Stimulated activated naive CD4-positive, alpha-beta T cell treated with Interleukin-2 at 50 U/mL for 16 hours (primary cell): ENCODE results near the gene LTBP1.
"Not testable (repeated sequence)": the region's sequence is repeated elsewhere in the genome, so short reads cannot be mapped to it uniquely, and the experiment has no call there.

Experiments used
- DNase-seq: peaks from one replicate; lab custom pipeline; 2025; lab: John Stamatoyannopoulos, UW

LTBP1 gene

DNA sequence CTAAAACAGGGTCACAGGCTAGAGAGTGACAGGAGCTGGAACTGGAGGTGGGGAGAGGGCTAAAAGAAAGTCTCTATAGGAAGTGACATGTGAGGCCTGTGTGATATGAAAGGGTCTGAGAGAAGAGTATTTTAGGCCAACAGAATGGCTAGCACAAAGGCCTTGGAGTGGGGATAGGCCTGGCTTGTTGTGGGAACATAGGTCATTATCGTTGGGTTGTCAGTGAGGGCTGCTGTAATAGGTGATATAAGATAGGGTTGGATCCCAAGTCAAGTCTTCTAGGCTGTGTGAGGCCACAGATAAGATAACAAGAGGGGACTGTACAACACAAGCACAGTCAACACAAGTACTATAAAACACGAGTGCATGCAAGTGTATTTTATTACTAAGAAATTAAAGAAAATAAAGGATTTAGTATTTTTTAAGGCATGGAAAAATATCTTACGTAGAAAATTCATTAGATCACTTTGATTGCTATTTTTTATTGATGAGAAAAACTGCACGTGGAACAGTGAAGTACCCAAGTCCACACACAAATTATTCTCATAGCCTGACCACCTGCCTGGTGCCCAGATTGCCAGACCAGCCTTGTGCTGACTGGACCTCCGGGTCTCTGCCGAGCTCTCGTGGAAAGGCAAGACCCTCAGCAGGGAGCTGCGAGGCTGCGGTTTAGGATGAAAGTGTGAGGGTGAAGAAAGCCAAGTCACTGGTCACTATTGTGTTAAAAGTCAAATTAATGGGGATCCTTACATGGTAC lies 14.1 kb downstream of the LTBP1 start:
- DNase-seq: no peak

DNA sequence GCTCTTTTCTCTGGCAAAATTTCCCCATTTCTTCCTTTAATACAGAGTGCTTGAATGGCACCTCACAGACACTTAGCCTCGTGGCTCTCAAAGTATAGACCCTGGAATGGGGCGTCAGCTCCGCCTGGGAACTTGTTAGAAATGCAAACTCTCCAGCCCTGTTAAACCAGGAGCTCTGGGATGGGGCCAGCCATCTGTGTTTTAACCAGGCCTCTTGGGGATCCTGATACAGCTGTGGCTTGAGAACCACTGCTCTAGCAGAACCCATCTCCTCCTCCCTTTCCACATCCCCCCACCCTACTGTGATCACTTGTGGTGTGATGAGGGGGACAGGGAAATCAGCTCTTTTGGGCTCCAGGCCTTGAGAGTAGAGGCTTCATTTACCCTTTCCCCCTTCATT lies 15.9 kb downstream of the LTBP1 start:
- no peak for DNase-seq

DNA sequence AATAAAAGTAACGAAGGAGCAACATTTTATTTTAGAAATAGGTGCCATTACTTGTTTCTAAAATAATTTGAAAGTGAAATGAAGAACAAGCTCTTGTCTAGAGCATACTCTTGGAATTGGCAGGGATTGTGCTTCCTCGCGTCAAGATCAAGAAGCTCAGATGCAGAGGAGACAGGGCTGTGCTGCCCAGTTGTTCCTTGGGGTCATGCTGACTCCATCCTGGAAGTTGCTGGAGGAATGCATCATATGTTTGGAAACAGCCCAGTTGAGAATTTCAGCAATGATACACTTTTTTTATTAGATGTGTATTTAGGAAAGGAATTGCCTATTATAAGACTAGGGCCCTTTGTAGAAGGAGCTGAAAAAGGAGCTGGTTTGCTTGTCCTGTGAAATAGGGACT lies 17.2 kb downstream of the LTBP1 start:
- DNase-seq: no peak

DNA sequence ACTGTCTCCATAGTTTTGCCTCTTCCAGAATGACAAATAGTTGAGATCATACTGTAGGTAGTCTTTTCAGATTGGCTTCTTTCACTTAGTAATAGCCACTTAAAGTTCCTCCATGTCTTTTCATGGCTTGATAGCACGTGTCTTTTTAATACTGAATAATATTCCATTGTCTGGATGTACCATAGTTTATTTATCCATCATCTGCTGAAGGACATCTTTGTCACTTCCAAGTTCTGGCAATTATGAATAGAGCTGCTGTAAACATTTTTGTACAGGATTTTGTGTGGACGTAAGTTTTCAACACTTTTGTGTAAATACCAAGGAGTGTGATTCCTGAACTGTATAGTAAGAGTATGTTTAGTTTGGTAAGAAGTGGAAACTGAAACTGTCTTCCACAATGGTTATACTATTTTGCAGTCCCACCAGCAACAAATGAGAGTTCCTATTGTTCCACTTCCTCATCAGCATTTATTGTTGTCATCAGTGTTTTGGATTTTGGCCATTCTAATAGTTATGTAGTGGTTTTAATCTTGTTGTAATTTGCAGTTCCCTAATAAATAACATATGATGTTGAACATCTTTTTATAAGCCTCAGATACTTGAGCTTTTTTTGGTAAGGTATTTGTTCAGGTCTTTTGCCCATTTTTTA lies 18.9 kb downstream of the LTBP1 start:
- DNase-seq: no peak

DNA sequence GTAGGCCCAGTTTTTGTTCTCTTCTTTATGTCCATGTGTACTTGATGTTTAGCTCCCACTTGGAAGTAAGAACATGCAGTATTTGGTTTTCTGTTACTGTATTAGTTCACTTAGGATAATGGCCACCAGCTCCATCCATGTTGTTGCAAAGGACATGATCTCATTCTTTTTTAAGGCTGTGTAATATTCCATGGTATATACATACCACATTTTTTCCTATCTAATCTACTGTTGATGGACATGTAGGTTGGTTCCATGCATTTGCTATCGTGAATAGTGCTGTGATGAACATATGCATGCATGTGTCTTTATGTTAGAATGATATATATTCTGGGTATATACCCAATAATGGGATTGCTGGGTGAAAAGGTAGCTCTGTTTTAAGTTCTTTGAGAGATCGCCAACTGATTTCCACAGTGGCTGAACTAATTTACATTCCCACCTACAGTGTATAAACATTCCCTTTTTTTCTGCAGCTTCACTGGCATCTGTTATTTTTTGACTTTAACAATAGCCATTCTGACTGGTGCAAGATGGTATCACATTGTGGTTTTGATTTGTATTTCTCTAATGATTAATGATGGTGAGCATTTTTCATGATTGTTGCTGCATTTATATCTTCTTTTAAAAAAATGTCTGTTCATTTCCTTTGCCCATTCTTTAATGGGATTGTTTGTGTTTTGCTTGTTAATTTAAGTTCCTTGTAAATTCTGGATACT lies 22.9 kb downstream of the LTBP1 start:
- DNase-seq: no peak

DNA sequence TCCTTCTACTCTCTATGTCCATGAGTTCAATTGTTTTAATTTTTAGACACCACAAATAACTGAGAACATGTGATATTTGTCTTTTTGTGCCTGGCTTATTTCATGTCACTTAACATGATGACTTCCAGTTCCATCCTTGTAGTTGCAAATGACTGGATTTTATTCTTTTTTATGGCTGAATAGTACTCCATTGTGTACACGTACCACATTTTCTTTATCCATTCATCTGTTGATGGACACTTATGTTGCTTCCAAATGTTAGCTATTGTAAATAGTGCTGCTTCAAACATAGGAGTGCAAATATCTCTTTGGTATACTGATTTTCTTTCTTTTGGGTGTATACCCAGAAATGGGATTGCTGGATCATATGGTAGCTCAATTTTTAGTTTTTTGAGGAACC lies 27.0 kb downstream of the LTBP1 start:
- not testable (repeated sequence) for DNase-seq

DNA sequence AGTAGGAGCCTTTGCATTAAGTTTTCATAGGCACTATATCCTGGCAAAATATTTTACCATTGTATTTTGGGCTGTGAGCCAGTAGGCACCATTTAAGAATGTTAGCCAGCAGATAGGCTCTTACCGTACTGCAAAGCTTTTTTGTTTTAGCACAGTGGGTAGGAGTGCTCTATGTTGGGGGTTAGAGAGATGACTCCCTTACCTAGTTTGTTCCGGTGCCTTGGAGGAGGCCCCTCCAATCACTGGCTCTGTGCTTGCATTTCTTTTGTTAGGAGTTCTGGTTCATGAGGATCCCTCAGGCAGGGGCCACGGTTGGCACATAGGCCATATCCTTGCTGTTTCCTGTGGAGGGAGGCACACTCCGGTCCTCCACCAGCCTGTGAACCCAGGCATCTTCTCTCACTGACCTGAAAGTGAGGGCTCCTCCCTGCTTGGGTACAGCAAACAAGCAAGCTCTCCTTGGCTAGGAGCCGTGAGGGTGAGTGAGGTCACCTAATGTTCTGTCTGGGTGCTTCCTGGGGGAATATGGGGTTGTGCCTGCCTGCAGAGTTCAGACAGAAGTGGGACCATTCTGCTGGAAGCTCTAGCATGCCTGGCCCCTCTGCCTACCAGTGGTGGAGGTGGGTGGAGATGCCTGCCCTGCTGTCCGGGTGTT lies 29.8 kb downstream of the LTBP1 start:
- DNase-seq: no peak

DNA sequence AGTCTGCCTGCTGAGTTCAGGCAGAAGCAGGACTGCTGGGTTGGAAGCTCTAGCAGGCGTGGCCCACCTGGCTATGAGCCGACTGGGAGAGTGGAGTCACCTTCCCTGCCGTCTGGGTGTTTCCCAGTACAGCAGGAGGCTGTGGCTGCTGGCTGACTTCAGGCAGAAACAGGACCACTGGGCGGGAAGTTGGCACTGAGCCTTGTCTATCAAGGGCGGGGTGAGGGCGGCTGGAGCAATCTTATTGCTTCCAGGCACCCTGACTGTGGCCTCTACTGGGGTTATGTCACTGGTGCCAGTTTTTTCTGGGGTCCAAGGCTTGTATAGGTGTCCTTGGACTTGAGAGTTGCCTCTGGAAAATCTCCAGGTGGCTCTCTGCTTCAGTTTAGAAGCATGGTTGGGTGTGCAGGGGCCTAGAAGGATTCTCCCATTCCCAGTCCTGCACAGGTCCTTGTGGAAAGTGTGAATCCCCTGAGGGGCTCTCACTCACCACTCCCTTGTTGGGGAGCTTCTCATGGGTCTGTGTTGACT lies 30.5 kb downstream of the LTBP1 start:
- no peak for DNase-seq

DNA sequence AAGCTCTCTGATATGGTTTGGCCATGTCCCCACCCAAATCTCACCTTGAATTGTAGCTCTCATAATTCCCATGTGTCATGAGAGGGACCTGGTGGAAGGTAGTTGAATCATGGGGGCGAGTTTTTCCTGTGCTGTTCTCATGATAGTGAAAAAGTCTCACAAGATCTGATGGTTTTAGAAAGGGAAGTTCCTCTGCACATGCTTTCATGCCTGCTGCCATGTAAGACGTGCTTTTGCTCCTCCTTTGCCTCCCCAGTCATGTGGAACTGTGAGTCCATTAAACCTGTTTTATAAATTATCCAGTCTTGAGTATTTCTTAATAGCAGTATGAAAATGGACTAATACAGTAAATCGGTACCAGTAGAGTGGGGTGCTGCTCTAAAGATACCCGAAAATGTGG lies 34.9 kb downstream of the LTBP1 start:
- DNase-seq: no peak

DNA sequence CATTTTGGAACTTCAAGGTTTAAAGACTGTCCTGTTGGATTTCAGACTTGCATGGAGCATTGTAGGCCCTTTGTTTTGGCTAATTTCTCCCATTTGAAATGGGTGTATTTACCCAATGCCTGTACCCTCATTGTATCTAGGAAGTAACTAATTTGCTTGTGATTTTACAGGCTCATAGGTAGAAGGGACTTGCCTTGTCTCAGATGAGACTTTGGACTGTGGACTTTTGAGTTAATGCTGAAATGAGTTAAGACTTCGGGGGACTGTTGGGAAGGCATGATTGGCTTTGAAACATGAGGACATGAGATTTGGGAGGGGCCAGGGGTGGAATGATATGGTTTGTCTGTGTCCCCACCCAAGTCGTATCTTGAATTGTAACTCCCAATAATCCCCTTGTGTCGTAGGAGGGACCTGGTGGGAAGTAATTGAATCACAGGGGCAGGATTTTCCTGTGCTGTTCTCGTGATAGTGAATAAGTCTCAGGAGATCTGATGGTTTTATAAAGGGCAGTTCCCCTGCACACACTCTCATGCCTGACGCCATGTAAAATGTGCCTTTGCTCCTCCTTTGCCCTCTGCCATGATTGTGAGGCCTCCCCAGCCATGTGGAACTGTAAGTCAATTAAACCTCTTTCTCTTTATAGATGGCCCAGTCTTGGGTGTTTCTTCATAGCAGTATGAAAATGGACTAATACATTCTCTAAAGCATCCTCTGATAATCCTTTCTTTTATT lies 36.6 kb downstream of the LTBP1 start:
- DNase-seq: not testable (repeated sequence)

DNA sequence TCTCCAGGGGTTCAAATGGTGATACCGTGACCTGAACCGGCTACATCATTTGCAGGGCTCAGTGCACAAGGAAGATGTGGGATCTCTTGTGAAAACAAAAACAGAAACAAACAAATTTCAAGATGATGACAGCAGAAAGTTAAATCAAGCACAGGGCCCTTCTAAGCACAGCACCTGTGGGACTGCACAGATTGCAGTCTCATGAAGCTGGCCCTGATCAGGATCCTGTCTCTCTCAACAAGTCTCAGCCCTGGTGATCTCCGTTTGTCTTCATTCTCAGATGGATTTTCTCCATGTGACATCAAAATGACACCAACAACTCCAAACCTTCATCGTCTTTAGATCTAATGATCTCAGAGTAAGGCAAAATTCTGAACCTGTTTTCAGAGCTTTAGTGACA lies 39.7 kb downstream of the LTBP1 start:
- no peak for DNase-seq

DNA sequence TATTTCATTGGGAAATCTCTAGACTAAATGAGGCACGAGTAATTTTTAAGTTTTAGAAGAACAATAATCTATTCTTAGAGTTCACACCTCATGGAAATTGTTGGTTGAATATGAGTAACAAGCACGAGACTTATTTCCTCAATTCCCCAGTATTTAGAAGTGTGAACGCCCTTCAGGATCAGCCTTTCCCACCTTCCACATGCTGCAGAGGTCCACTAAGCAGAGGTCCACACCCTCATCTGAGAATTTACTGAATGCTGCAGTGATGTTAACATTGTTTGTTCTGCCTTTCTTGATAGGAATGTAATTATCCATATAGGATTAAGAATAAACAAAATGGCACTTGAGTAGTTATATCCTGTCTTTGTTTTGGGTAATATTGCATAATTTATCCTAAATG lies 41.8 kb downstream of the LTBP1 start:
- DNase-seq: no peak

DNA sequence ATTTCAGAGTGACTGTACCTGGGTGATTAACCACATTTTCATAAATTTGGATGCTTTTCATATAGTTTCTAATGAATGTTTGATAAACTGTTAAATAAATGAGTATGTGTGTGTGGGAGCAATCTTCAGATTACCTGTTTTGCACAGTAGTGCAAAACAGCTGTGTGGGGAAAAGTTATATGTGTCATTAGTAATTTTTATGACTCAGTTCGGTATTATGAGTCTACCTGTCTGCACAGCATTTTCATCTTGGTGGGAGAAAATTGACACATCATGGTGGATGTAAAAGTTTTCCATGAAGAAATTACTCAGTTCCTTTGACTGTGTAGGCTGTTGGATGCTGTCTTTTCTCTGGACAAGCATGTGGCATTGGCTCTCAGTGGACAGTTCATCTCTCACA lies 43.8 kb downstream of the LTBP1 start:
- DNase-seq: no peak

DNA sequence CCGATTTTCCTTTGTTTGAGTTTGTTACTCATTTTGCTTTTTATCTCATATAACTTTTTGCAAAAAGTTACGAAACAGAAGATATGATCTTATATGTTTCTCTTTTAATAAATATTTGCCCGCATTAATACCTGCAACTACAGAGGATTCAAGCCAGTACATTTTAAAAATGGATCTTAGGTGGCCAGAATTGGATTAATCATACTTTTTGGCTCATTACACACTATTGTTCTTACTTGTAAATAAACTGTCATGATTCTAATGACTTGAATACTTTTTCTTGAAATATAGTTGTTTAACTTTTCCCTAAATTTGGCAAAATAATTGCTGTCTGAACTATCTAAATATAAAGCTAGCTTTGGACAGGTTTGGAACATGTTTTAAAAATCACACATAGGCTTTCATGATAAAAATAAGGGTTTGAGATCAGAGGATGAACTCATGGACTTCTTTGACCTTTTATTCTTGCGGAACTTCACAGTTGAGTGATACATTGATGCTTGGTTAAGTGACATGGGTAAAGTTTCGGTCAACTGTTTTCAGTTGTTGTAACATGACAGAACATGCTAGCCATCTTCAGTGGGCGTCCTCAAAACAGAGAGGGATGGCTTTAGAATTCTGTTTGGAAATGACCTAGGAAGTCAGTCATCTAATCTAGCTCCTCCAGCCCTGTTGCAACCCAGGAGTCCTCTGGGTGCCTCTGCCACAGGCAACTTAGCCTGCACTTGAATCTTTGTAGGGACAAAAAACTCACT lies 44.5 kb downstream of the LTBP1 start:
- no peak for DNase-seq

DNA sequence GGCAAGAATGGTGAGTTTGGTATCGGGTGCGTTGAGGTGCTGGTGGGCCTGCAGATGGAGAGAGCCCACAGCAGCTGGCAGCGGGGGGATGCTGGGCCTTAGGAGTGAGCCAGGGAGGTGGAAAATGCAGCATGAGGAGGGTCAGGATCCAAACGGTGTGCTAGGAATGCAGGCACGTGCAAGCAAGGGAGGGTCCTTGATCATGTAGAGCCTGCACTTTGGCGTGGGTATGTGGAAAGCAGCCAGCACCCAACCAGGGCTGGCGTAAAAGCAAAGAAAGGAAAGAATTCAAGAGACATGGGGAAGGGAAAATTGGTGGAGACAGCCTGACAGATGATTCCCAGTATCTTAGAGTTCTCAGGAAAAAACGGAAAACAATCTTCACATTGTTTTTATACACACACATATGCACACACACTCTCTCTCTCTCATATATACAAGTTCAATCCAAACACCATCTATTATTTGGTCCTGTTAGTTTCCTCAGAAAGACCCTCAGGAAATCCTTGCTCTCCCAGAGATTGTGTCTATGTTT lies 46.3 kb downstream of the LTBP1 start:
- no peak for DNase-seq

DNA sequence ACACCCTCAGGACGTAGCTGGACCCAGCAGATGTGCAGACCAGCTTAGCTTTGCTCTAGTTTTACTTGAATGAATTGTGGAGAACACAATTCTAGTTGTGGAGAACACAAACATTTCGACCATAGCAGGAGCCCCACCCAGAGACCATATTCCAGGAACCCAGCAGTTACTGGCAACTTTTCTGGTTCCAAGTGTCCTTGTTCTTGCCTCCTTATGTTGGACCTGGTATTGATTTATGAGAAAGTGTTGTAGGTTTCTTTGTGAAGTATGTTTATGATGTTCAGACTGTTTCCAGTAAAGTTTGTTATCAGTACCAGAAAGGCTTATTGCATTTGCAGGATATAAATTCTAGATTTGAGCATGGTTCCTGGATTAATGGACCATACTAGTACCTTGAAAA lies 51.0 kb downstream of the LTBP1 start:
- DNase-seq: no peak

DNA sequence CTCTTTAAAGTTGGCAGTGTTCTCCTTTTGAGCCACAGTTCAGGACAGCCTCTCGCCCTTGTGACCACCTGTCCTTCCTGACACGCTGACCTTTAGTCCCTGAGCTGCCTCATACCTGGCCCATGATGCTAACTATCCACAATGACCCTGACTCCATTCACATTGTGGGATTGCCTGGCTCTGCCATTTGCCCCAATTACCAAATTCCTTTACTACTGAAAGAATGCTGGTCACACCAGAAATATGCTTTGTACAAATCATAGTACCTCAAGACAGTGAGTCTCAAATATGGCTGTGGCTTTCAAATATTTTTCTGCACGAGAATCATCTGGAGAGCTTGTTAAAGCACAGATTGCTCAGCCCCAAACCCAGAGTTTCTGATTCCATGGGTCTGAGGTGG lies 54.2 kb downstream of the LTBP1 start:
- DNase-seq: no peak

DNA sequence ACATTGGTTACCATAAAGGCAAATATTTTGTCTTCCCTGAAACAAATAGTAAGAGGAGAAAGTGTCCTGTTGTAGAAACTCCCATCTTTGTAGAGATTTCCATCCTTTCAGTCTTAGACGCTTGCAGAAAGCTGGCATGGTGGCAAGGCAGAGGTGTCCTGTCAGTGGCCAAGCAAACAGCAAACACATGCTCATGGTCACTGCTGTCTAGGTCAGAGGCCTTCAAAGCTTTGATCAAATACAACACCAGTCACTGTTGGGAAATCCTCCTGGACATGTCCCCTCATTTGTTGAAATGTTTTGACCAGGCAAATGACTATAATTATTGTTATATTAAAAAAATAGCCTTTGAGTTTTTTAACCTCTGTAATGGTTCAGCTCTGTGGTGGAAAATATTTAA lies 55.1 kb downstream of the LTBP1 start:
- DNase-seq: no peak

DNA sequence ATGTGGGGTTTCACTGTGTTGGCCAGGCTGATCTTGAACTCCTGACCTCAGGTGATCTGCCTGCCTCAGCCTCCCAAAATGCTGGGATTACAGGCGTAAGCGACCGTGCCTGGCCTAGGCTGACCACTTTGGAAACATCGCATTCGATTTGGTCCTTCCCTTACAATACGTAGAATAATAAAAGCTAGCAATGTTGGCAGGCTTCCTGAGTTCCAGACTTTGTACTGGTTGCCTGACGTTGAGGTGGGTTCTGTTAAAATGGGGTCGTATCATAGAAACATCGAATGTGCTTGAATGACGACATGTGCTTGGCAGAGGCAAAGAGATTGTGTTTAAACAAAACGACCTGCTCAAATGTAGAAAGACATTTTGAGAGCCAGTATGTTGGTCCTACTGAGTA lies 56.1 kb downstream of the LTBP1 start:
- DNase-seq: no peak

DNA sequence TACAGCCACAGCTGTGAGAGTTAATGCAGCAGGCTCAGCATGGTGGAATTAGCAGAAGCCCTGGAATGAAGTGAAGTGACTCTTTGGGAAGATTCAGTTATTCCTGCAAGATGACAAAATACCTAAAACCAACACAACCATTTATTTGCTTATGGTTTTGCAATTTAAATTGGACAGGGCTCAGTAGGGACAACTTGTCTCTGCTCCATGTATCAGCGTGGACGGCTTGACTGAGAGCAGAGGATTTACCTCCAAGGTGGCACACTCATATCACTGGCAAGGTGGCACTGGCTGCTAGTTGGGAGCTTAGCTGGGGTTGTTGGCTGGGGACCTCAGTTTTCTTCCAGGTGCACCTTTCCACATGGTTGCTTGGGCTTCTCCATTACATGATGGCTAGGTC lies 58.3 kb downstream of the LTBP1 start:
- no peak for DNase-seq

DNA sequence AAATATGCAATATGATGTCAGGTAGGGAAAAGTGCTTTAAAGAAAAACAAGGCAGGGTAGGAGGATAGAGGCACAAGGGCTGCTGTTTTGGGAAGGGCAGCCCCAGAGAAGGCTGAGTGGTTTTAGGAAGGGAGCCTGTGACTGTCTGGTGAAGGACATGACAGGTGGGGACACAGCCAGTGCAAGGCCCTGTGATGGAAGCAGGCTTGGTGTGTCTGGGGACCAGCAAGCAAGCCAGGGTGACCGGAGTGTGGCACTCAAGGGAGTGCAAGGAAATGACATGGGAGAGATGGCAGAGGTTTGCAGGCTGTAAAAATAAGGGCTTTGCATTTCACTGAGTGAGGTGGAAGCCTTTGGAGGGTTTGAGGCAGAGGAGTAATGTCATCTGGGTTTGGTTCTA lies 62.0 kb downstream of the LTBP1 start:
- no peak for DNase-seq
